Measurements from ENCODE around the gene ICAM3. TPM values are rescaled to one million over a fixed set of nuclear protein-coding genes. Genes with fewer than 3 reads are reported as not detected.

Gene ICAM3
- total and polyA plus RNA-seq, 10 of the 15 experiments (the other 5 are each of a cell fraction or from before 2014, with no cell fraction given): 5.5 to 152 (median 90.7) TPM

DNA sequence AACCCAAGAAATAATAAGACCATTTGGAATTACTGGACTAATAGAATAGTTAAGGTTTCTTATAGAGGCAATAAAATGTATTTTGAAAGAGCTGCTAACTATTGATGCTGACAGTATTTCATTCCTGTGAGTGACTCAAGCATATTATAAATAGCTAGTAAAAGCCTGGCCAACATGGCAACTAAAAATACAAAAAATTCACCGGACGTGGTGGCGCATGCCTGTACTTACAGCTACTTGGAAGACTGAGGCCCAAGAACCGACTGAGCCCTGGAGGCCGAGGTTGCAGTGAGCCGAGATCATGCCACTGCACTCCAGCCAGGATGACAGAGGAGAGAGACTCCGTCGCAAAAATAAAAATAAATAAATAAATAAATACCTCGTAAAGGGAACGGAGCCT lies 5.4 kb upstream of the ICAM3 start:
- ChIA-PET POLR2A (interaction anchor here (0.6 to 1.2 kb wide), 5 partner anchors 10 to 509 kb away, joined by 3 read pairs; partner anchors contain the start of genes RAVER1 and TYK2), RAD21 (ENCODE audit: unreplicated experiment) (interaction anchor here (0.7 to 1.8 kb wide), 2 partner anchors 32 to 55 kb away, joined by 3 read pairs; partner anchors contain the start of gene ICAM5), CTCF (interaction anchor here (1.1 kb wide), 1 partner anchor 44 kb away, joined by 3 read pairs; no protein-coding TSS in a partner anchor), SMC1A (ENCODE audit: uncharacterized antibody, unreplicated experiment) (interaction anchor here (0.8 to 1.8 kb wide), 3 partner anchors 46 to 74 kb away, joined by 3 read pairs; partner anchors contain the start of gene ICAM1)
- no peak for FAIRE-seq
- Histone ChIP-seq H3K36me3 (ENCODE audit: control insufficient read depth in 2 of 2, insufficient read depth in 2 of 2, low read length in 1 of 2) (no peaks in the 10 kb centered on the region; a peak in 2 of 4 replicates), H3K4me2 (ENCODE audit: control insufficient read depth, insufficient read depth) (no peak overlapping the region), H4K20me1 (ENCODE audit: control insufficient read depth, insufficient read depth) (no peaks in the 10 kb centered on the region), H3K27ac (ENCODE audit: control insufficient read depth, insufficient read depth) (no peak overlapping the region), H3K9ac (ENCODE audit: control insufficient read depth, insufficient read depth, low read length) (no peak overlapping the region), H3K79me2 (ENCODE audit: control insufficient read depth, insufficient read depth, low read length) (no peaks in the 10 kb centered on the region), H3K4me3 (no peak overlapping the region), H3K4me1 (ENCODE audit: control insufficient read depth, insufficient read depth, low read length) (peaks cover 3% of the 10 kb centered on the region), H2AFZ (ENCODE audit: control insufficient read depth, low read depth, low read length) (no peak overlapping the region), H3K27me3 (replicated peaks in 1 of 2; ENCODE audit: control insufficient read depth in 2 of 2, insufficient read depth in 2 of 2, low read length in 1 of 2) (no peaks in the 10 kb centered on the region), H3K9me3 (replicated peaks; ENCODE audit: control insufficient read depth, insufficient read depth, low read length) (no peaks in the 10 kb centered on the region)
- DNase-seq (ENCODE audit: low read depth, low spot score): no peak
- in situ Hi-C loops (cut with MboI) (no loop called here), intact Hi-C loops (cut with micrococcal nuclease; ENCODE audit: unreplicated experiment) (no loop called here)
- no peak for ATAC-seq
- 95% methylated on average over 10 of the region's 10 CpGs for WGBS (ENCODE audit: insufficient coverage, insufficient replicate concordance, low lambda C conversion rate, missing lambda C conversion rate)
- no TSS peak for BruUV-seq (replicated peaks)
- no peak for TF ChIP-seq MTA2 (IDR thresholded peaks at IDR 0.05; ENCODE audit: low read depth)
- TF ChIP-seq, protein P1, sequence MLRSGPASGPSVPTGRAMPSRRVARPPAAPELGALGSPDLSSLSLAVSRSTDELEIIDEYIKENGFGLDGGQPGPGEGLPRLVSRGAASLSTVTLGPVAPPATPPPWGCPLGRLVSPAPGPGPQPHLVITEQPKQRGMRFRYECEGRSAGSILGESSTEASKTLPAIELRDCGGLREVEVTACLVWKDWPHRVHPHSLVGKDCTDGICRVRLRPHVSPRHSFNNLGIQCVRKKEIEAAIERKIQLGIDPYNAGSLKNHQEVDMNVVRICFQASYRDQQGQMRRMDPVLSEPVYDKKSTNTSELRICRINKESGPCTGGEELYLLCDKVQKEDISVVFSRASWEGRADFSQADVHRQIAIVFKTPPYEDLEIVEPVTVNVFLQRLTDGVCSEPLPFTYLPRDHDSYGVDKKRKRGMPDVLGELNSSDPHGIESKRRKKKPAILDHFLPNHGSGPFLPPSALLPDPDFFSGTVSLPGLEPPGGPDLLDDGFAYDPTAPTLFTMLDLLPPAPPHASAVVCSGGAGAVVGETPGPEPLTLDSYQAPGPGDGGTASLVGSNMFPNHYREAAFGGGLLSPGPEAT (IDR thresholded peaks at IDR 0.05; ENCODE audit: low read depth): no peak
- TF ChIP-seq SMARCA5 (IDR thresholded peaks at IDR 0.05): no peak
- no peak for TF ChIP-seq NRF1 (conservative IDR thresholded peaks at IDR 0.05; ENCODE audit: low read depth, low read length)
- TF ChIP-seq, protein P2, sequence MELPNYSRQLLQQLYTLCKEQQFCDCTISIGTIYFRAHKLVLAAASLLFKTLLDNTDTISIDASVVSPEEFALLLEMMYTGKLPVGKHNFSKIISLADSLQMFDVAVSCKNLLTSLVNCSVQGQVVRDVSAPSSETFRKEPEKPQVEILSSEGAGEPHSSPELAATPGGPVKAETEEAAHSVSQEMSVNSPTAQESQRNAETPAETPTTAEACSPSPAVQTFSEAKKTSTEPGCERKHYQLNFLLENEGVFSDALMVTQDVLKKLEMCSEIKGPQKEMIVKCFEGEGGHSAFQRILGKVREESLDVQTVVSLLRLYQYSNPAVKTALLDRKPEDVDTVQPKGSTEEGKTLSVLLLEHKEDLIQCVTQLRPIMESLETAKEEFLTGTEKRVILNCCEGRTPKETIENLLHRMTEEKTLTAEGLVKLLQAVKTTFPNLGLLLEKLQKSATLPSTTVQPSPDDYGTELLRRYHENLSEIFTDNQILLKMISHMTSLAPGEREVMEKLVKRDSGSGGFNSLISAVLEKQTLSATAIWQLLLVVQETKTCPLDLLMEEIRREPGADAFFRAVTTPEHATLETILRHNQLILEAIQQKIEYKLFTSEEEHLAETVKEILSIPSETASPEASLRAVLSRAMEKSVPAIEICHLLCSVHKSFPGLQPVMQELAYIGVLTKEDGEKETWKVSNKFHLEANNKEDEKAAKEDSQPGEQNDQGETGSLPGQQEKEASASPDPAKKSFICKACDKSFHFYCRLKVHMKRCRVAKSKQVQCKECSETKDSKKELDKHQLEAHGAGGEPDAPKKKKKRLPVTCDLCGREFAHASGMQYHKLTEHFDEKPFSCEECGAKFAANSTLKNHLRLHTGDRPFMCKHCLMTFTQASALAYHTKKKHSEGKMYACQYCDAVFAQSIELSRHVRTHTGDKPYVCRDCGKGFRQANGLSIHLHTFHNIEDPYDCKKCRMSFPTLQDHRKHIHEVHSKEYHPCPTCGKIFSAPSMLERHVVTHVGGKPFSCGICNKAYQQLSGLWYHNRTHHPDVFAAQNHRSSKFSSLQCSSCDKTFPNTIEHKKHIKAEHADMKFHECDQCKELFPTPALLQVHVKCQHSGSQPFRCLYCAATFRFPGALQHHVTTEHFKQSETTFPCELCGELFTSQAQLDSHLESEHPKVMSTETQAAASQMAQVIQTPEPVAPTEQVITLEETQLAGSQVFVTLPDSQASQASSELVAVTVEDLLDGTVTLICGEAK (IDR thresholded peaks at IDR 0.05; ENCODE audit: borderline replicate concordance): no peak
- TF ChIP-seq POLR2AphosphoS5 (IDR thresholded peaks at IDR 0.05; ENCODE audit: low read length): no peak
- no peak for TF ChIP-seq CUX1 (IDR thresholded peaks at IDR 0.05; ENCODE audit: insufficient replicate concordance, low read depth, low read length)
- TF ChIP-seq EZH2 (IDR thresholded peaks at IDR 0.05; ENCODE audit: borderline replicate concordance, control insufficient read depth, low read depth, low read length): no peak
- no peak for TF ChIP-seq RAD51 (IDR thresholded peaks at IDR 0.05)
- TF ChIP-seq ZBED1 (IDR thresholded peaks at IDR 0.05; ENCODE audit: borderline replicate concordance): no peak
- TF ChIP-seq ZNF24 (IDR thresholded peaks at IDR 0.05): no peak
- TF ChIP-seq, protein P3, sequence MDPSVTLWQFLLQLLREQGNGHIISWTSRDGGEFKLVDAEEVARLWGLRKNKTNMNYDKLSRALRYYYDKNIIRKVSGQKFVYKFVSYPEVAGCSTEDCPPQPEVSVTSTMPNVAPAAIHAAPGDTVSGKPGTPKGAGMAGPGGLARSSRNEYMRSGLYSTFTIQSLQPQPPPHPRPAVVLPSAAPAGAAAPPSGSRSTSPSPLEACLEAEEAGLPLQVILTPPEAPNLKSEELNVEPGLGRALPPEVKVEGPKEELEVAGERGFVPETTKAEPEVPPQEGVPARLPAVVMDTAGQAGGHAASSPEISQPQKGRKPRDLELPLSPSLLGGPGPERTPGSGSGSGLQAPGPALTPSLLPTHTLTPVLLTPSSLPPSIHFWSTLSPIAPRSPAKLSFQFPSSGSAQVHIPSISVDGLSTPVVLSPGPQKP (IDR thresholded peaks at IDR 0.05; ENCODE audit: low read depth, low read length): no peak
